Gastrocnemius medialis (tissue), 4 donors: ENCODE results near the gene ROPN1L. TPM values are rescaled to one million over a fixed set of nuclear protein-coding genes. Genes with fewer than 3 reads are reported as not detected.
A peak's percentile ranks its signal among the peaks of the same experiment; 100 is the strongest.

ENCODE experiments used
- ATAC-seq, 2 donors: fragments of 150-250 bp; one replicate each; pipeline ENCODE4 v1.9.1; 2016
- DNase-seq, 2 donors: peaks; one replicate each; pipeline ENCODE4 v3.0.0-alpha.2; 2019
- H3K27ac ChIP-seq, 4 donors: fragments of 200-600 bp; sonication (generic); 1 replicate in 1 of 4; 2 replicates in 3 of 4; pipeline ENCODE4 v1.5.1; 2016 to 2018; ENCODE audit warnings: mild to moderate bottlenecking in 2 of 4, moderate library complexity in 1 of 4
- H3K27me3 ChIP-seq, 3 donors: fragments of 200-600 bp; sonication (generic) in 2 of 3; 1 replicate in 1 of 3; 2 replicates in 2 of 3; pipeline versions ENCODE4 v1.5.1 to v1.6.0; 2016 to 2019; ENCODE audit warnings: mild to moderate bottlenecking in 1 of 3, moderate library complexity in 1 of 3
- H3K36me3 ChIP-seq, 2 donors: fragments of 200-600 bp; sonication (generic) in 1 of 2; one replicate each; pipeline ENCODE4 v1.5.1; 2017 to 2018
- H3K4me1 ChIP-seq, 2 donors: fragments of 200-600 bp; sonication (generic) in 1 of 2; one replicate each; pipeline ENCODE4 v1.5.1; 2016 to 2017; ENCODE audit warnings: mild to moderate bottlenecking in 2 of 2
- H3K4me3 ChIP-seq, 4 donors: fragments of 200-600 bp; sonication (generic) in 3 of 4; 1 replicate in 1 of 4; 2 replicates in 3 of 4; pipeline ENCODE4 v1.5.1; 2016 to 2019; ENCODE audit warnings: mild to moderate bottlenecking in 2 of 4
- H3K9me3 ChIP-seq, 3 donors: fragments of 200-600 bp; sonication (generic) in 2 of 3; 1 replicate in 1 of 3; 2 replicates in 2 of 3; pipeline ENCODE4 v1.5.1; 2016 to 2019
- CTCF ChIP-seq, 5 experiments: fragments of 450-650 bp in 3 of 5; fragments of 200-600 bp in 2 of 5; sonication (generic) in 2 of 5; IDR thresholded peaks in 4 of 5; conservative IDR thresholded peaks in 1 of 5; 1 replicate in 4 of 5; 2 replicates in 1 of 5; pipeline ENCODE4 v1.5.1; 2016 to 2019; ENCODE audit warnings: antibody characterized with exemption in 5 of 5, mild to moderate bottlenecking in 3 of 5, moderate library complexity in 3 of 5
- POLR2A ChIP-seq, 2 donors: fragments of 450-650 bp; IDR thresholded peaks; one replicate each; pipeline ENCODE4 v1.6.1; 2017; ENCODE audit warnings: antibody characterized with exemption in 2 of 2, mild to moderate bottlenecking in 2 of 2, moderate library complexity in 2 of 2
- in situ Hi-C, 4 donors: fragments of 200-750 bp; cut with MboI; loops; one replicate each; pipeline versions ENCODE4 v1.15.0 to v1.8.0; 2017; ENCODE audit warnings: low sequenced_read_pairs in 4 of 4
- intact Hi-C: fragments of 100-400 bp; cut with DNase I; formaldehyde crosslinking; loops from one replicate; pipeline ENCODE4 v1.15.1; 2023; ENCODE audit warnings: low total_unique reads
- total RNA-seq, 4 donors: library from RNA; depleted of rRNA; stranded (reverse); fragments of >200 nt; gene quantifications; one replicate each; pipeline versions ENCODE4 v1.1.0 to v1.2.3, GENCODE V29; 2016

Gene ROPN1L
- total RNA-seq, 4 donors from 2014 or later = 0.46 TPM; not detected in 3

GRCh38 chr5:10438301-10438700, 3.4 kb upstream of the ROPN1L start:
- H3K4me1 ChIP-seq = peaks cover 26 to 29% of the 10 kb centered on the region in 2 donors
- in situ Hi-C loops = loop anchor here in 1 of 4 donors (10.0 kb wide), 1 partner anchor 184 kb away; the partner anchor contains the start of gene CCT5
- intact Hi-C loops = no loop called here
- peaks cover 0 to 21% of the 10 kb centered on the region in 2 donors for H3K36me3 ChIP-seq
- peak overlapping the region in 2 of 4 donors; percentile 46 to 60 for H3K27ac ChIP-seq
- H3K9me3 ChIP-seq = no peaks in the 10 kb centered on the region
- DNase-seq (no peak), ATAC-seq (no peak)
- H3K27me3 ChIP-seq = no peaks in the 10 kb centered on the region
- H3K4me3 ChIP-seq = no peak overlapping the region
- TF ChIP-seq POLR2A (IDR thresholded peaks at IDR 0.05) = no peak
- no peak for TF ChIP-seq CTCF (IDR thresholded peaks at IDR 0.05 in 4 of 5, conservative IDR thresholded peaks at IDR 0.05 in 1 of 5)

- no peaks in the 10 kb centered on the region for H3K9me3 ChIP-seq
- TF ChIP-seq POLR2A (IDR thresholded peaks at IDR 0.05) = no peak
- no peak for TF ChIP-seq CTCF (IDR thresholded peaks at IDR 0.05 in 4 of 5, conservative IDR thresholded peaks at IDR 0.05 in 1 of 5)
- H3K36me3 ChIP-seq = peaks cover 0 to 7% of the 10 kb centered on the region in 2 donors
- H3K4me3 ChIP-seq = no peak overlapping the region
- H3K27ac ChIP-seq = peak overlapping the region in 1 of 4 donors; percentile 13
- ATAC-seq (no peak), DNase-seq (no peak)
- no peaks in the 10 kb centered on the region for H3K27me3 ChIP-seq
- H3K4me1 ChIP-seq = peaks cover 26 to 29% of the 10 kb centered on the region in 2 donors
- in situ Hi-C loops (loop anchor here in 1 of 4 donors (10.0 kb wide), 1 partner anchor 185 kb away; the partner anchor contains the start of gene CCT5), intact Hi-C loops (loop anchor here (5.0 kb wide), 3 partner anchors 87 to 157 kb away; partner anchors contain the start of genes ANKRD33B and MARCHF6)
Measured at GRCh38 chr5:10439692-10440091, 2.0 kb upstream of the ROPN1L start.

GRCh38 chr5:10440367-10440990, 1.2 kb upstream of the ROPN1L start:
- Histone ChIP-seq H3K27ac (peak overlapping the region in 2 of 4 donors; percentile 76 to 81), H3K4me1 (peaks cover 26 to 29% of the 10 kb centered on the region in 2 donors), H3K9me3 (no peaks in the 10 kb centered on the region), H3K27me3 (no peaks in the 10 kb centered on the region), H3K36me3 (no peaks in the 10 kb centered on the region), H3K4me3 (peak overlapping the region; percentile 65 to 89 (median 70))
- no peak for DNase-seq
- ATAC-seq = no peak
- intact Hi-C loops = loop anchor here (5.0 kb wide), 3 partner anchors 88 to 158 kb away; partner anchors contain the start of genes ANKRD33B and MARCHF6
- TF ChIP-seq POLR2A (IDR thresholded peaks at IDR 0.05) (no peak), CTCF (IDR thresholded peaks at IDR 0.05 in 4 of 5, conservative IDR thresholded peaks at IDR 0.05 in 1 of 5) (no peak)
- in situ Hi-C loops = no loop called here

- intact Hi-C loops = loop anchor here (5.0 kb wide), 3 partner anchors 90 to 160 kb away; partner anchors contain the start of genes ANKRD33B and MARCHF6
- Histone ChIP-seq H3K27me3 (no peaks in the 10 kb centered on the region), H3K4me1 (peaks cover 20 to 25% of the 10 kb centered on the region in 2 donors), H3K36me3 (no peaks in the 10 kb centered on the region), H3K4me3 (peak overlapping the region; percentile 65 to 89 (median 70)), H3K9me3 (no peaks in the 10 kb centered on the region), H3K27ac (peak overlapping the region in 1 of 4 donors; percentile 76)
- in situ Hi-C loops = no loop called here
- DNase-seq = no peak
- TF ChIP-seq POLR2A (IDR thresholded peaks at IDR 0.05) (no peak), CTCF (IDR thresholded peaks at IDR 0.05 in 4 of 5, conservative IDR thresholded peaks at IDR 0.05 in 1 of 5) (no peak)
- ATAC-seq = peak; percentile 27 to 37
Measured at GRCh38 chr5:10441992-10442435, 335 bp downstream of the ROPN1L start.
